UCSD-AML1 (cell line): ENCODE data around the gene ANK2.
"Not testable (repeated sequence)": the region's sequence is repeated elsewhere in the genome, so short reads cannot be mapped to it uniquely, and the experiment has no call there.

Source experiments
- DNase-seq: peaks from one replicate; lab custom pipeline; 2025; ENCODE audit not compliant: unreplicated experiment; lab: John Stamatoyannopoulos, UW

ANK2 gene

DNA sequence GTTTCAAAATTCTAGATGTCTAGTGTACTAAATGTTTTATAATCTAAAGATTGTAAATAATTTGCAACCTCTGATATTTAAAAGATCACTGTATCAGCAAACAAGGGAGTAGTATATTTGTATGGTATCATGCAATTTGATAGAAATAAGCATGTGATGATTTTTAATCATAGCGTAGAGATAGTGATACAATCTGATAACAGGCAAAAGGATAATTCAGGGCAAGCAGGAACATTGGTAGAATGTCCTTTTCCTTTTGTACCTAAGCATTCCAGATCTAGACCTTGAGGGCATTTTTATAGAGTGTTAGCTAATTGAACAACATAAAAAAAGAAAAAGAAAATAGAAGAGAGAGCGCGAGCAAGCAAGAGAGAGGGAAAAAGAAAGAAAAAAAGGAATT lies 1.4 kb downstream of the ANK2 start:
- no peak for DNase-seq

DNA sequence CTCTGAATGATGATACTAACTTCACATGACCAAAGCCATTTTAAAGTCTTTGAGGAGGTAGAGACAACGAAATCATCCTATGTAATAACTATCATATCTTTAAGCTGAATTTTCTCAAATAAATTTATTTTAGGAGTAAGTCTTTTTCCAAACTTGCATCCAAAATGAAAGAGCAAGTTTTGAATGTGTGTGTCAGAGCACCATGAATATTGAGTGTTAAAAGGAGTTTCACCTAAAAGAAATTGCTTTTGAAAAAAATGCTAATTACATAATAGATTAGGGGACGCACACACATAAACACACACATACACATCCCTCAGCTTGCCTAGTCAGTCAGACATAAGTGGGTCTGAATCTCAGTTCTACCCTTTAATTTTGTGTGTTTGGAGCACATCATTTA lies 1.9 kb downstream of the ANK2 start:
- DNase-seq: no peak

DNA sequence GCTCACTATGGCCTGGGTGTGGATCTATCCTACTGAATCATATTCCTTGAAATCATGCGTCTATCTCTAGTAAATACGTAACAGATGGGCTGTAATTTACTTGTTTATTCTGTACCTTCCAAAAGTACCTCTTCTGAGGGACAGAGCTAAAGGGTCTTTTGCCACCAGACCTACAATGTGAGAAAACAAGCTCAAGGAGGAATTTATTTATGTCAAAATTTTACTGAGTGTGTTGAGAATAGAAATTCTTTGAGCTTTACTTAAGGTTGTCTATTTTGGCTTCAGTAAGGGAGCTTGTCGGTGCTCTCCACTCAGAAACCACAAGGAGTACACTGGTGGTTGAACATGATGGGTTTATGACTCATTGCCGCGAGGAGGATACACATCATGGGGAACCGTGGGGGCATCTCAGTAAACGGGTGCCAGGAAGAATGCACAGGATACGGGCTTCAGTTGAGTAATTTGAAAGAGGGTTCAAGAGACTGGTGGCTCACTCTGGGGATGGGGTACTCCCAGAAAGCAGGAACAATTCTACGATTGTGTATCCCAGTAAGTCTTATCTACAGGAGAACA lies 3.0 kb downstream of the ANK2 start:
- no peak for DNase-seq

DNA sequence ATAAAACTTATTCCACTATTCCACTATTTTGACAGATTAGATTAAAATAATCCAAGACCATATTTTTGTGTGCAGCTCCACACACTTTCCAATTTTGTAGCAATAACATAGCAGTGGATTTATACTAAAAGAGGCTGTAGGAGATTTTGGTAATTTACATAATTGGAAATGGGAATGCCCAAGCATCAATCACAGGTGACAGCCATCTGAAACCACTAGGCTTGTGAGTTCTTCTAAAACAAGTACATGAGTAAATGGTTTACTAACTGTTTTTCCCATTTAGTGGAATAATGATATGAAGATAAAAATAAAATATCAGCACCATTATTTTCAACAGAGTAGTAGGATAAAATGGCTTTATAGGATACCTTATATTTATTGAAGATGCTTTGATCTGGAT lies 4.4 kb downstream of the ANK2 start:
- no peak for DNase-seq

DNA sequence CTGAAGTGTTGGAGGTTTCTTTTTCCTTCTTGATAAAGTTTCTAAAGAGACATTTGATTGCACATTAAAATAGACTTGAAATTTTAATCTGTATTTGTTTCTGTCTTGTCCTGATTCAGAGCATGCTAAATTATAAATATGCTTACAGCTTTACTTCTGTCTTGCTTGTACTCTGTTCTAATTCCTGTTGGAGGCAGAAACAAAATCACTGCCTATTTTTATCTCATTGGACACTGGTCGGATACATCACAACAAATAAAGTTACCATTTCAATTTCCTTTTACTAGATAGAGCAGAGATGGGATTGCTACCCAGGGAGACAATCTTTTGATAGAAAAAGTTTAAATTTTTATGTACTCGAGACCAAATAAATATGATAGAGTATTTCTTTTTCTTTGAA lies 6.9 kb downstream of the ANK2 start:
- DNase-seq: no peak

DNA sequence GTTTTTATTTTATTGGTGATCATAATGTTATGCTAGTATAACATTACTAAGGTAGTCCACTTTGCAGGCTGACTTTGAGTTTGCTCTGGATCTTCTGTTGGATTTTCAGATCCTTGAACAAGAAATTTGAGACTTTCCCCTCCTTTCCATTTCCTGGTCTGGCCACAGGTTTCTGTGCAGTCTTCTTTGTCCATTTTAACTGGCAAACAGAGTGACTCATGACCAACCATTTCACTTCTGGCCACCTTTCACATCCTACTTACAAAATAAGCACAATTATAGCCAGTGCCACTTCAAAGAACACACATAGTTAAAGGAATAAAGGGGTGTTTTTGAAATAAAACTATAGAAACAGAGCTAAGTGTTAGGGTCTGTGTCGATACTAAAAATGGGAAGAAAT lies 8.4 kb downstream of the ANK2 start:
- DNase-seq: no peak

DNA sequence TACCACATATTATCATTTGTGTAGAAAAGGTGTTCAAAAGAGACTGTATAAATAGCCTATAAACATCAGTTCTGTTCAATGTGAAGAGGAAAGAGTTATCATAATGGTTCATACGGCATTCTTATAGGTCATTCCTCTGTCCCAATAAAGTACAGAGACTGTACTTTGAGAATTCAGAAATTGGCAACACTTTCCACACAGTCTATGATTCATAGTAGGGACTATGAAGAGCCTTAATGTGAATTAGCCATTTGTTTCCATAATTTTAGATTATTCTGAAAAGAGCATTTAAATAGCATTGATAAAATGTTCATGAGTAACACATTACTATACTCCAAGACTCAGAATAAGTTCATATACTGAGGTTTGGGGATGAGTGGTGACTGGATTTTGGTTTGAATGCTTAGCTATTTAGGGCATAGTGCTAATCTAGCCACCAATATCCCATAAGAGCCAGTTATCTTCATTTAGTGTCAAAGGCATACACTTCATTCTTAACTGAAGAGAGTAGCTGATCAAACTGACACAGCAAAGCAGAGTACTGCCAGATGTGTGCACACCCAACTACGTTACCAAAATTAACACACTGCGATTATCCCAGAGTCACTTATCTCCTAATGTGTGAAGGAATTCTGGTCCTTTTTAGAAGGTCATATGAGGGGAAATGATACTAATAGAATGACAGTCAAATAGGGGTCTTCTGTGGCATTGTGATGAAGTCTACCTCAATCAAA lies 10.2 kb downstream of the ANK2 start:
- DNase-seq: no peak

DNA sequence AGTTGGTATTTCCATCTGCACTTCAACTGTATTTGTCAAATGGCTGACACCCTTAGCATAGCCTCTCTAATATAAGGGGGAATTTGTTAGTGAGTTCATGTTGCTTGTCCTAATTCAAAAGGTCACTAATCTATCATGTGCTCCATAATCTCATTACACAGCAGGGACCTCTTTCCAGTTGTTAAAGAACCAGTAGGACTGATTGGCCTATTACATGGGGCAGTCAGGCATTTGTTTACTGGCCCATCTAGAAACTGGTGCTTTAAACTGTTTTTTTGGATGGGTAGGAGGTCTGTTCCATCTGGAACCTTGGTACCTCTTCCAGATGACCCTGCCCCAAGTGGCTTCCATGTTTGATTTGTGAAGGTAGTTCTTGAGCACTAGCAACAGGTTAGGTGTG lies 11.4 kb downstream of the ANK2 start:
- DNase-seq: no peak

DNA sequence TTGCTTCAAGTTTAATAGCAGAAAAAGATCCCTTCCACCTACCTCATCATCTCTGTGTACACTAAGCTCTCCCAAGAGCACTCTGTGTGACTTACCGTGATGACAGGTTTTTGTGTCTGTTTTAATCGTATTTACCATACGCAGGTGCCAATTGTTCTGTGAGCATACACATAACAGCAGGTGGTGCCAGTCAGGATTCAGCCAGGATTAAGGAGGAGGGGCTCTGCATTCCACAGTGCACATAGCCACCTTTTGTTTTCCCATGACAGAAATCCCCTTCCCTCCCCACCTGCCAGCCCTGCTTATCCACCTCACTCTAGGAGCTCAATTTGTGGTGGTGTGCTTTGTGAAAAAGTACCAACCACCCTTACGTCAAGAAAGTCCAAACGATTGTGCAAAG lies 14.8 kb downstream of the ANK2 start:
- no peak for DNase-seq

DNA sequence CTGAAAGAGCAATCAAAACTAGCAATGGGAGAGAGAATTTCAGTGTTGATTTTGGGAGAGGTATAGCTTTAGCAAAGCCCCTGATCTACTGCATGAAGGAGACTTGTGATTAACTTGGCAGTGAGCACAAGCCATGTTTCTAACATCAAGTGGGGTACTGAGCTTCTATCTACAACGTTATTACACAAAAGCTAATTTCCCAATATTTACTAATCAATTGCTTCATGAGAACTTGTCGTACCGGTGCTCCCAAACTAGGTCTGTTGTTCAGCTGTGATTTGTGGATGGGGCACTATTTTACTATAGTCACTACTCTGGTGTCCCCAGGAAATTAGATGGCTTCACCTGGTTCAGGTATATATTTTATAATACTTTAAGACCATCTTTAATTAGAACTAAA lies 16.2 kb downstream of the ANK2 start:
- DNase-seq: no peak

DNA sequence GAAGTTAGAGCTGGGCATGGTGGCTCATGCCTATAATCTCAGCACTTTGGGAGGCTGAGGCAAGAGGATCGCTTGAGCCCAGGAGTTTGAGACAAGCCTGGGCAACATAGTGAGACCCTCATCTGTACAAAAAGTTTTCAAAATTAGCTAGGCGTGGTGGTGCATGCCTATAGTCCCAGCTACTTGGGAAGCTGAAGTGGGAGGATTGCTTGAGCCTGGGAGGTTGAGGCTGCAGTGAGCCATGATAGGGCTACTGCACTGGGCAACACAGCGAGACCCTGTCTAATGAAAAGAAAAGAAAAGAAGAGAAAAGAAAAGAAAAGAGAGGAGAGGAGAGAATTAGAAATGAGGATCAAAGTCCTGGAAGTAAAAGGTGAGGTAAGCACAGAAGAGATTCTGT lies 19.3 kb downstream of the ANK2 start:
- not testable (repeated sequence) for DNase-seq

DNA sequence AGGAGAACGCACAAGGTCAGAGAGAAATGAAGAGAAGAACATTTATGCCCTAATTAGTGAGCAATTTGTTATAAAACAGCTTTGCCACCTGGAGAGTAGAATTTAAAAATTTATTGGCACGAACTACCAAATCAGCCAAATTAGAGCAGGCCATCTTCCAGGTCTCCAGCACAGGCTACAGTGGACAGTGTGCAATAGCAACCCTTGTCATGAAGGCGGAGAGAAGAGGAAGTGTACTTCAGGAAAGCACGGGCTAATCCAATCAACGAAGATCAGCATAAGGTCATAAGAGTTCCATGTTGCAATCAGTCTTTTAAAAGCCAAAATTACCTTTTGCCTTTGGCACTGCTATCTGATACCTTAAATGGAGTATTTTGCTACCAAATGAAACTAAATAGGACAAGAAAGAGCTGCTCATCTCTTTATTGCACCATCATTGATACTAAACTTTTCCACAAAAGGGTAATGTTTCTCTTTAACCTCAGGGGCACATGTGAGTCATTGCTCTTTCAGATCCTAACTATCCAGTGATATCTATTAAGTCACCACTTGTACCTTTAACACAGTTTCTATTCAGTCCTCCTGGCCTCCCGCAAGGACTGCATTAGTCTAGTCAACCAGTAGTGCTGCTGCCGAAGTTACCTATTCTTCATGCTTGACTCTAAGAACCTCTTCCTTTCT lies 19.9 kb downstream of the ANK2 start:
- DNase-seq: no peak

DNA sequence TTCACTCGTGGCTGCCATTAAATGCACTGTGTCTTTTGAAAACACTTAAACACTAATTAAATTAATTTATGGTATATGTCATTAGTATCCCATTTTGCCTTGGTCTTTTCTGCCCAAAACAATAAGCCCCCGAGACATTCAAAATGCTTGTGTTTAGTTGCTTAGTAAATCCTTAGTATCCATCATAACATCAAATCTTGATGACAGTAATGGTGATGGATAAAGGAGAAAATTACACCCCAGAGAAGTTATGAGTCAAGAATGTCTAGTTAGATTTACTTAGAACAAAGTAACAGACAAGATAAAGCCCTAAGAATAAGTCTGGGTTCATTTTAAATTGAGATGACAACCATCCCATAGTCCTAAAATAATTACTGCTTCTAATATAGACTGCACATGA lies 21.3 kb downstream of the ANK2 start:
- no peak for DNase-seq

DNA sequence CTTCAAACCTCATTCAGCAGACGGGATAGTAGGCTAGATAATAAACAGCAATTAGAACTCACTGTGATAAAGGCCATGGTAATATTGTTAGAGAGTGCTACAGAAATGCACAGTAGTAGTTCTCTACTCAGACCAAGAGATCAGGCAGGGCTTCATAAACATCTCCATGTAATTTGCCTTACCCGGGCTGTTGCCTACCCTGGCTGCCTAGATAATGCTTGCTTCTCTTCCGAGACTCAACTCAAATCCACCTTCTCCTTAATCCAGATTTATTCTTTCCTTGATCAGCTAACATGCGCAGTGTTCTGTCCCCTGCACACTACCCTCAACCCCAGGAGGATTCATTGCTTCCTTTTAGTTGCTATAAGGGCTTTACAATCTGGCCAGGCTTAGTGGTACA lies 21.8 kb downstream of the ANK2 start:
- DNase-seq: no peak

DNA sequence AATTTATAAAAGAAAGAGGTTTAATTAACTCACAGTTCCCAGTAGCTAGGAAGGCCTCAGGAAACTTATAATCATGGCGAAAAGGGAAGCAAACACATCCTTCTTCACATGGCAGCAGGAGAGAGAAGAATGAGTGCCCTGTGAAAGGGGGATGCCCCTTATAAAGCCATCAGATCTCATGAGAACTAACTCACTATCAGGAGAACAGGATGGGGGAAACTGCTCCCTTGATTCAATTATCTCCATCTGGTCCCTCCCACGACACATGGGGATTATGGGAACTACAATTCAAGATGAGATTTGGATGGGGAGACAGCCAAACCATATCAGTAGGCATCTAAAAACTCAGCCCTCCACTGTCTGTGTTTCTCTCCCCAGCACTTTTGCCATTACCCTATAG lies 22.4 kb downstream of the ANK2 start:
- no peak for DNase-seq

DNA sequence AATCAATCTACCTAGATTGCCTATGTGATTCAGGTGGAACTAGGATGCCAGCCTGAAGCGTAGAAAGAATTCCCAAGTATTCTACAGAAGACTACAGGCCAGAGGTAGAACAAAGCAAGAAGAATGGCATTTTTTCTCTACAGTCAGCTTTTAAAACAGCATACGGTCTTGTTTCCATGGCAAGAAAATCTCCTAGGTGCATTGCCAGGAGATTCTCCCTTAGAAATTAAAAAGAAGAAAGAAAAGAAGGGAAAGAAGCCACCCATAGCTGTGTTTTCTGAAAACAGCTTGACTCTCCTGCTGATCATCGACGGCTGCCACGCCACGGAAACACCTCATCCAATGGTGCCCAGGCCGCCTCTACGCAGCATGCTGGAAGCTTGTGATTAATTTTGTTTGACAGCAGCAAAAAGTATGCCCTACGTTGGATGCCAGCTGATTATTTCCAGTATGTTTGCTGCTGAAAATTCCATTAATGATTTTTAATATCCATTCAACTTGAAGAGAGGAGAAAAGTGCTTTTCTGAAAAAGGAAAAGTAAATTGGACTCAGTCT lies 24.1 kb downstream of the ANK2 start:
- no peak for DNase-seq

DNA sequence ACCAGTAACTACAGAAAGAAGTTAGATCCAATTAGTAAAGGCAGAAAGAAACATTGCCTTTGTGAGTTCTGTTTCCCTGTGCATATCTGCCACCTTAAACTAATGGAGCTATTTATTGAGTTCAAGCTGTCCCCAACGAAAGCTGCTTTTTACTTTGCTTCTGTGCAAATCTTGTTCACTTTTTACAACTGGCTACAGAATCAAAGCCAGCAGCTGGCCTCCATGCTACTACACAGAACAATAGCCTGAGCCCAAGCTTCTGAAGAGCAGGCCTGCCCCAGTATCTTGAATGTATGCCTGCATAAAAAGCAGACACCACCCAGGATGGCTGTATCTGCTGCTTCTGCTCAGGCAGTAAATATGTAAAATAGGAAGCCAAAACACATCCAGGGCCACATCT lies 28.1 kb downstream of the ANK2 start:
- DNase-seq: no peak

DNA sequence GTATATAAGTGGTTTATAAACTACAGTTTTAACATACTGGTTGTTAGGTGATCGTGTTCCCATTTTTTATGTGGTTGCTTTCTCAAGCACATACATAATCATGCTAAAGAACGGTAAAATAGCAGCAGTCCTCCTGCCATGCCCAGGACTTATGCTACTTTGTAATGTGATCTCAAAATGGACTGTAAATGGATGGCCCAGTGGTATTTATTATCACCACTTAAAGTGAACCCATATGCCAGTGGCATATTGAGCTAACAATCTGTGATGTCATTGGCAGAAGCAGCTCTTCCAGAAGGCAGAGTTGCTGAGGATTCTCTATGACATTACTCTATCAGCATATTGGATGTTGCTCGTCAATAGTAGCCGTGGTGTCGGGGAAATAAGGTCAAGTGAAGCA lies 28.6 kb downstream of the ANK2 start:
- no peak for DNase-seq

DNA sequence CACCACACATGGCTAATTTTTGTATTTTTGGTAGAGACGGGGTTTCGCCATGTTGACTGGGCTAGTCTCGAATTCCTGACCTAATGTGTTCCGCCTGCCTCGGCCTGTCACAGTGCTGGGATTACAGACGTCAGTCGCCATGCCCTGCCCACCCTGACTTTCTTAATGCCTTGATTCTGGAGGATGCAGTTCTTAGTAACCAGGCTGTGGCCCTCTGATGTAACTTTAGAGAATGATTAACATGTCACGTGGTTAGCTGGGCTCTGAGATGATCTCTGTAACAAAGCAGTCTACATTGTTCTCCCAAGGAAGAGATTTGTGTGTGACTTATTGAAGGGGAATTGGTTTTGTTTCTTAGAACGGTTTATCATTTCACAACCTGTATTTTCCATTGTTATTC lies 30.6 kb downstream of the ANK2 start:
- DNase-seq: no peak

DNA sequence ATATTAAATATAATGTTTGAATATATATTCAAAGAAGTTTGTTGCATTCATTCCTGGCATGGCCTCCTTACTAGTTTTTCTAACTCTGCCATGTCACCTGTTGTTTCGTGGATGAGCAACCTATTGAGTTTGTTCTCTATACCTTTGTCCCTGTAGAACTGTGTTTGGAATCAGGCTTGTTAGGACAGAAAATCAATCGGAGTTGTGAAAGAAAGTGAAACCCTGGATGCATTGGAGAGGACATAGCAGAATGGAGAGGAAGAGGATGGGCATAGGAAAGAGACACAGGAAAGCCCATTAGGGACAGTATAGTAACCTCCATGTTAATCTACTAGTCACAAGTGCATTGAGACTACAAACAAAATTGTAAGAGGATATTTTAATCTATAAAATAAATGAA lies 31.2 kb downstream of the ANK2 start:
- no peak for DNase-seq

DNA sequence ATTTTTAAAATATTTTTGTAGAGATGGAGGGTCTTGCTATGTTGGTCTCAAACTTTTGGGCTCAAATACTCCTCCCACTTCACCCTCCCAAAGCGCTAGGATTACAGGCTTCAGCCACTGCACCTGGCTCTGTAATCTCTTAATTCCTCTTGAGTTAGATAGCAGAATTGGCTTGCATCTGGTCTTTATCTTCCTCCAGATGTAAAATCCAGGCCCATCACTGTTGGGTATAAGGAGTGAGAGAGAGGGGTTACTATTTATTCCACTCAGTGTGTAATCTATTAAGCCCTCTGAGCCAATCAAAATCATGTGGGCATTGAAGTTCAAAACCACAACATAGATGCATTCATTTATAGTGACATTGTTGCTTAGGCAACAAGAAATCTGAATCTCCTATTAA lies 33.9 kb downstream of the ANK2 start:
- DNase-seq: no peak

DNA sequence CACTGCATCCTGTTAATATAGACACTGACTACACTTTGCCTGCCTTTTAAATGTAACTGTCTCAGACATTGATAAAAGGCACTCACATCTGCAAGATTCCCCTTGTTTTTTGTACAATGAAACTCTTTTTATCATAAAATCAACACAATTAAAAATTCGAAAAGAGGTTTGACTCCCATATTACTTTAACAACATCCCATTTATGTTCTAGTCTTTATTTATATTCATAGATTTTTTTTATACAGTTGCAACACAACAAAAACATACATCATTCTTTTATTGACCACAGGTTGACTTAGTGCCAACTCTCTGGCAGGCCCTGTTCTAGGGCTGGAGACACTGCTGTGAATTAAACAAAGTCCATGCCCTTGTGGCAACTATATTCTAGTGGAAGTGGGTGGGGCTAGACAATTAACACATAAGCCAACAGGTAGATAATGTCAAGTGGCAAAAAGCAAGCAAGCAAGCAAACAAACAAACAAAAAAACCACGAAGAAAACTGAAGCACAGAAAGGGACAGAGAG lies 36.8 kb downstream of the ANK2 start:
- no peak for DNase-seq
